GM12878 (cell line): ENCODE results near the gene LSM10. TPM values are rescaled to one million over a fixed set of nuclear protein-coding genes. Genes with fewer than 3 reads are reported as not detected.
A peak's percentile ranks its signal among the peaks of the same experiment; 100 is the strongest.

Experiments
- ATAC-seq: fragments of 200-7000 bp; cut with Tn5 transposase; 3 replicates; pipeline ENCODE4 v1.9.1; 2020; ENCODE audit warnings: mild to moderate bottlenecking, moderate library complexity
- BruUV-seq: library from RNA; stranded (reverse); fragments of 400-500 nt; replicated peaks from 2 replicates; lab custom pipeline; 2021; lab: Mats Ljungman, UMichigan
- CTCF ChIA-PET: fragments of 300-600 bp; sonication (Branson Sonifier 250); formaldehyde crosslinking; extraction: SDS; loops from one replicate; lab custom pipeline; 2021; ENCODE audit warnings: inconsistent platforms; lab: Yijun Ruan, JAX
- POLR2A ChIA-PET: fragments of 350-600 bp; formaldehyde crosslinking; extraction: SDS; loops from one replicate; lab custom pipeline; 2021; ENCODE audit warnings: inconsistent platforms; lab: Charles Lee
- RAD21 ChIA-PET: fragments of 300-600 bp; sonication (Branson Sonifier 250); formaldehyde crosslinking; loops from one replicate; lab custom pipeline; 2023; ENCODE audit warnings: antibody characterized with exemption; ENCODE audit not compliant: unreplicated experiment; lab: Charles Lee
- SMC1A ChIA-PET: fragments of 300-600 bp; sonication (Branson Sonifier 250); formaldehyde crosslinking; loops from one replicate; lab custom pipeline; 2023; ENCODE audit not compliant: unreplicated experiment, uncharacterized antibody; lab: Charles Lee
- DNase-seq: peaks from one replicate; pipeline ENCODE4 v3.0.0-alpha.2; 2011; ENCODE audit warnings: low read depth, low spot score
- FAIRE-seq: peaks from 3 replicates; lab custom pipeline; 2011; peaks lifted over from hg19 to GRCh38; lab: Jason Lieb, UNC
- H2AFZ ChIP-seq: 2 replicates; pipeline ENCODE4 v1.6.0; 2011; ENCODE audit warnings: low read depth, low read length, control low read depth; ENCODE audit not compliant: control insufficient read depth
- H3K27ac ChIP-seq: 2 replicates; pipeline ENCODE4 v1.5.1; 2011; ENCODE audit warnings: control low read depth; ENCODE audit not compliant: control insufficient read depth, insufficient read depth
- H3K27me3 ChIP-seq, 2 experiments: replicated peaks in 1 of 2; 2 replicates each; pipeline versions ENCODE4 v1.6.0 to v1.6.1; 2011; ENCODE audit warnings: low read length in 1 of 2; ENCODE audit not compliant: control insufficient read depth in 2 of 2, insufficient read depth in 2 of 2
- H3K36me3 ChIP-seq, 2 experiments: 2 replicates each; pipeline ENCODE4 v1.5.1; 2011; ENCODE audit warnings: low read length in 1 of 2; ENCODE audit not compliant: control insufficient read depth in 2 of 2, insufficient read depth in 2 of 2
- H3K4me1 ChIP-seq: 2 replicates; pipeline ENCODE4 v1.6.1; 2011; ENCODE audit warnings: mild to moderate bottlenecking, low read length, moderate library complexity, mixed read lengths; ENCODE audit not compliant: control insufficient read depth, insufficient read depth
- H3K4me2 ChIP-seq: 2 replicates; pipeline ENCODE4 v1.6.0; 2011; ENCODE audit warnings: control low read depth; ENCODE audit not compliant: control insufficient read depth, insufficient read depth
- H3K4me3 ChIP-seq: fragments of 200-600 bp; sonication (generic); 2 replicates; pipeline ENCODE4 v1.5.1; 2016
- H3K79me2 ChIP-seq: 2 replicates; pipeline ENCODE4 v1.6.0; 2011; ENCODE audit warnings: low read length; ENCODE audit not compliant: control insufficient read depth, insufficient read depth
- H3K9ac ChIP-seq: 2 replicates; pipeline ENCODE4 v1.8.0; 2011; ENCODE audit warnings: low read length, control low read depth, mixed read lengths; ENCODE audit not compliant: control insufficient read depth, insufficient read depth
- H3K9me3 ChIP-seq: replicated peaks from 3 replicates; pipeline ENCODE4 v1.5.1; 2011; ENCODE audit warnings: mild to moderate bottlenecking, low read length; ENCODE audit not compliant: control insufficient read depth, insufficient read depth
- H4K20me1 ChIP-seq: 2 replicates; pipeline ENCODE4 v1.6.0; 2011; ENCODE audit not compliant: control insufficient read depth, insufficient read depth
- CREM ChIP-seq: IDR thresholded peaks from 2 replicates; pipeline ENCODE4 v1.6.1; 2014; ENCODE audit warnings: antibody characterized with exemption, low read depth
- EP300 ChIP-seq, 2 experiments: fragments of 150-350 bp in 1 of 2; IDR thresholded peaks; 2 replicates each; pipeline ENCODE4 v1.6.1; 2011 to 2012; ENCODE audit warnings: low read depth in 2 of 2, low read length in 2 of 2, borderline replicate concordance in 1 of 2, improper control_type of control experiment in 1 of 2, inconsistent platforms in 1 of 2; ENCODE audit not compliant: control insufficient read depth in 1 of 2
- POLR2A ChIP-seq: IDR thresholded peaks from 2 replicates; pipeline ENCODE4 v1.6.1; 2011; ENCODE audit warnings: low read depth, mild to moderate bottlenecking, low read length
- SPI1 ChIP-seq: IDR thresholded peaks from 2 replicates; pipeline ENCODE4 v1.6.1; 2011; ENCODE audit warnings: low read depth, mild to moderate bottlenecking, low read length, moderate library complexity, borderline replicate concordance; ENCODE audit not compliant: insufficient read depth
- YY1 ChIP-seq: IDR thresholded peaks from 2 replicates; pipeline ENCODE4 v1.6.1; 2011; ENCODE audit warnings: low read depth, mild to moderate bottlenecking, low read length
- WGBS: methylation state at CpG from one replicate; pipeline ENCODE4 v1.1.6; 2016; ENCODE audit warnings: low lambda C conversion rate; ENCODE audit not compliant: insufficient replicate concordance, insufficient coverage; ENCODE audit errors: missing lambda C conversion rate; 5-methylcytosine and 5-hydroxymethylcytosine counted together
- in situ Hi-C: fragments of 300-500 bp; cut with MboI; formaldehyde crosslinking; loops from 9 replicates; pipeline ENCODE4 v1.14.3; 2018; ENCODE audit warnings: mixed read lengths
- intact Hi-C: fragments of 100-400 bp; cut with micrococcal nuclease; formaldehyde crosslinking; loops from one replicate; pipeline ENCODE4 v1.14.2; 2022; ENCODE audit not compliant: unreplicated experiment
- polyA plus RNA-seq, 11 experiments: library from polyadenylated mRNA; depleted of rRNA in 4 of 11; unstranded in 6 of 11; stranded (reverse) in 5 of 11; fragments of >200 nt; fragmentation: Nextera tagmentation in 4 of 11; fragmentation: Illumina TruSeq in 1 of 11; extraction: Ambion mirVana in 4 of 11; extraction: Trizol in 1 of 11; gene quantifications; 1 replicate in 1 of 11; 2 replicates in 10 of 11; pipeline versions ENCODE4 v1.2.1 to v1.2.3, GENCODE V29; 2011 to 2016; ENCODE audit warnings: inconsistent platforms in 2 of 11, missing spikeins in 2 of 11, low read depth in 1 of 11
- total RNA-seq, 4 experiments: library from RNA; depleted of rRNA in 3 of 4; stranded (reverse); fragments of >200 nt in 3 of 4; fragmentation: Illumina TruSeq in 1 of 4; extraction: Trizol in 1 of 4; gene quantifications; 2 replicates each; pipeline versions ENCODE4 v1.2.1 to v1.2.3, GENCODE V29; 2013 to 2021
- TF ChIP-seq, protein P1 (sequence below): IDR thresholded peaks from 2 replicates; pipeline ENCODE4 v1.6.1; 2011; ENCODE audit warnings: mild to moderate bottlenecking, low read depth, low read length, moderate library complexity; ENCODE audit not compliant: insufficient replicate concordance
- TF ChIP-seq, protein P2 (sequence below), 3 experiments: IDR thresholded peaks in 2 of 3; conservative IDR thresholded peaks in 1 of 3; 2 replicates each; pipeline ENCODE4 v1.5.1; 2011; ENCODE audit warnings: low read depth in 3 of 3, low read length in 3 of 3, mild to moderate bottlenecking in 3 of 3, control low read depth in 2 of 3, moderate library complexity in 2 of 3, inconsistent platforms in 1 of 3, mixed read lengths in 1 of 3; ENCODE audit not compliant: control insufficient read depth in 2 of 3, insufficient read depth in 1 of 3; ENCODE audit errors: extremely low read depth in 1 of 3

The LSM10 gene
- total and polyA plus RNA-seq, 10 of the 15 experiments (the other 5 are each of a cell fraction or from before 2014, with no cell fraction given), result 13.1 to 103 (median 57.5) TPM

DNA sequence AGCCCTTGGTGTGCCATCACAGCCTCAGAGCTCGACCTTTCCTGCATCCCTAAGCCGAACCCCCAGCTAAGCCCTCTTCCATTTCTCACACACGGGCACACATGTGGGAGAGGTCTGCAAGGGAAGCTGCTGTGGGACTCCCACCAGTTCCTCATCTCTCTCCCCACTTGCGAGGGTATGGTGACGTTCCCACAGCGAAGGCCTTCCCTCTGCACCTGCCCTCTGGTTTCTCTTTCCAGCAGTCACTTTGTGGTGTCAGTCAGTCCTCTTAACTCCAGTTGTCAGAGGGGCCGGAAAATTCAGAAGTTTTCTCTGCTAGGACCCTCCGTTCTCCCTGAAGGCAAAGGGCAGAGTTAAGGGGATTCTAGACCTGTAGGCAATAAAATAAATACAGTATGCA, 6.4 kb downstream of the LSM10 start:
- POLR2A ChIA-PET, result interaction anchor here (0.6 to 1.2 kb wide), 4 partner anchors 9 to 700 kb away, joined by 3 to 5 read pairs (median 3); partner anchors contain the start of gene TRAPPC3
- Histone ChIP-seq H3K4me2 (peak overlapping the region; percentile 82), H3K9me3 (no peaks in the 10 kb centered on the region; the same call in 2 of the 3 replicates), H2AFZ (peak overlapping the region; percentile 70; the same call in 1 of the 2 replicates), H3K27ac (peak overlapping the region; percentile 99), H3K9ac (peak overlapping the region; percentile 36), H3K4me1 (peaks cover 63% of the 10 kb centered on the region), H3K27me3 (no peaks in the 10 kb centered on the region), H3K4me3 (no peak overlapping the region), H3K79me2 (peaks cover 15% of the 10 kb centered on the region), H3K36me3 (peaks cover 0 to 15% of the 10 kb centered on the region in 2 experiments; a peak in 3 of 4 replicates), H4K20me1 (no peaks in the 10 kb centered on the region)
- CTCF ChIA-PET, result interaction anchor here (1.0 kb wide), 1 partner anchor 22 kb away, joined by 4 read pairs; no protein-coding TSS in a partner anchor
- RAD21 ChIA-PET, result interaction anchor here (1.1 to 3.2 kb wide), 2 partner anchors 23 to 29 kb away, joined by 3 to 13 read pairs; no protein-coding TSS in a partner anchor
- no peak for DNase-seq
- no TSS peak for BruUV-seq
- TF ChIP-seq, protein P1, sequence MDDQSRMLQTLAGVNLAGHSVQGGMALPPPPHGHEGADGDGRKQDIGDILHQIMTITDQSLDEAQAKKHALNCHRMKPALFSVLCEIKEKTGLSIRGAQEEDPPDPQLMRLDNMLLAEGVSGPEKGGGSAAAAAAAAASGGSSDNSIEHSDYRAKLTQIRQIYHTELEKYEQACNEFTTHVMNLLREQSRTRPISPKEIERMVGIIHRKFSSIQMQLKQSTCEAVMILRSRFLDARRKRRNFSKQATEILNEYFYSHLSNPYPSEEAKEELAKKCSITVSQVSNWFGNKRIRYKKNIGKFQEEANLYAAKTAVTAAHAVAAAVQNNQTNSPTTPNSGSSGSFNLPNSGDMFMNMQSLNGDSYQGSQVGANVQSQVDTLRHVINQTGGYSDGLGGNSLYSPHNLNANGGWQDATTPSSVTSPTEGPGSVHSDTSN, result no peak
- TF ChIP-seq POLR2A, result 0 out of 2 replicates have a peak, but pooled peaks have one; percentile 29
- in situ Hi-C loops, result no loop called here
- no peak for FAIRE-seq
- intact Hi-C loops, result no loop called here
- SMC1A ChIA-PET, result interaction anchor here (0.9 to 1.0 kb wide), 2 partner anchors 33 to 241 kb away, joined by 3 read pairs; no protein-coding TSS in a partner anchor
- ATAC-seq, result no peak
- WGBS, result 31% methylated on average over 8 of the region's 8 CpGs

DNA sequence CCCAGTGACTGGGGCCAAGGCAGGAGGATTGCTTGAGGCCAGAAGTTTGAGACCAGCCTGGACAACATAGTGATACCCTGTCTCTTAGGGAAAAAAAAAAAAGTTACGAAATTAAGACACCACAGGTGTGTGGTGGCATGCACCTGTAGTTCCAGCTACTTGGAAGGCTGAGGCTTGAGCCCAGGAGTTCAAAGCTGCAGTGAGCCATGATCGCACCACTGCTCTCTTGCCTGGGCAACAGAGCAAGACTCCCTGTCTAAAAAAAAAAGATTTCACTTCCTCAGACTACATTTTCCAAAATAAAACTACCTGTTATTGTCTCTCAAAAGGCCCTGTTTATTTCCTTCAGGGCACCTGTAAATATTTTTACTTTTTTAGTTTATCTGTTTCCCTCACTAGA, 7.3 kb downstream of the LSM10 start:
- peaks cover 0 to 15% of the 10 kb centered on the region in 2 experiments; a peak in 3 of 4 replicates for H3K36me3 ChIP-seq
- no peak overlapping the region for H3K4me3 ChIP-seq
- H3K4me2 ChIP-seq, result peak overlapping the region; percentile 82
- RAD21 ChIA-PET, result interaction anchor here (1.1 to 3.2 kb wide), 3 partner anchors 22 to 40 kb away, joined by 3 to 13 read pairs (median 3); no protein-coding TSS in a partner anchor
- no peak for ATAC-seq
- intact Hi-C loops, result no loop called here
- no TSS peak for BruUV-seq
- TF ChIP-seq, protein P2, sequence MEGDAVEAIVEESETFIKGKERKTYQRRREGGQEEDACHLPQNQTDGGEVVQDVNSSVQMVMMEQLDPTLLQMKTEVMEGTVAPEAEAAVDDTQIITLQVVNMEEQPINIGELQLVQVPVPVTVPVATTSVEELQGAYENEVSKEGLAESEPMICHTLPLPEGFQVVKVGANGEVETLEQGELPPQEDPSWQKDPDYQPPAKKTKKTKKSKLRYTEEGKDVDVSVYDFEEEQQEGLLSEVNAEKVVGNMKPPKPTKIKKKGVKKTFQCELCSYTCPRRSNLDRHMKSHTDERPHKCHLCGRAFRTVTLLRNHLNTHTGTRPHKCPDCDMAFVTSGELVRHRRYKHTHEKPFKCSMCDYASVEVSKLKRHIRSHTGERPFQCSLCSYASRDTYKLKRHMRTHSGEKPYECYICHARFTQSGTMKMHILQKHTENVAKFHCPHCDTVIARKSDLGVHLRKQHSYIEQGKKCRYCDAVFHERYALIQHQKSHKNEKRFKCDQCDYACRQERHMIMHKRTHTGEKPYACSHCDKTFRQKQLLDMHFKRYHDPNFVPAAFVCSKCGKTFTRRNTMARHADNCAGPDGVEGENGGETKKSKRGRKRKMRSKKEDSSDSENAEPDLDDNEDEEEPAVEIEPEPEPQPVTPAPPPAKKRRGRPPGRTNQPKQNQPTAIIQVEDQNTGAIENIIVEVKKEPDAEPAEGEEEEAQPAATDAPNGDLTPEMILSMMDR (IDR thresholded peaks at IDR 0.05 in 2 of 3, conservative IDR thresholded peaks at IDR 0.05 in 1 of 3; ENCODE audit: control insufficient read depth in 2 of 3, extremely low read depth in 1 of 3, insufficient read depth in 1 of 3, low read depth in 3 of 3, low read length in 3 of 3), result no peak
- TF ChIP-seq SPI1 (peak; percentile 74), YY1 (no peak), EP300 (IDR thresholded peaks at IDR 0.05; ENCODE audit: borderline replicate concordance in 1 of 2, control insufficient read depth in 1 of 2, low read depth in 2 of 2, low read length in 2 of 2) (no peak), CREM (no peak)
- TF ChIP-seq, all 136 proteins: peak for 1
- SMC1A ChIA-PET, result interaction anchor here (0.7 to 1.4 kb wide), 3 partner anchors 12 to 240 kb away, joined by 3 to 4 read pairs (median 3); no protein-coding TSS in a partner anchor
- CTCF ChIA-PET, result interaction anchor here (0.6 to 4.6 kb wide), 2 partner anchors 23 to 1135 kb away, joined by 3 to 35 read pairs; no protein-coding TSS in a partner anchor
- DNase-seq (no peak), FAIRE-seq (no peak)
- in situ Hi-C loops, result no loop called here
- POLR2A ChIA-PET, result interaction anchor here (0.7 to 1.2 kb wide), 3 partner anchors 8 to 18 kb away, joined by 3 read pairs; no protein-coding TSS in a partner anchor
- H3K79me2 ChIP-seq, result peaks cover 11% of the 10 kb centered on the region
- H2AFZ ChIP-seq, result no peak overlapping the region; the same call in 1 of the 2 replicates
- H4K20me1 ChIP-seq, result no peaks in the 10 kb centered on the region
- peak overlapping the region; percentile 37; the same call in 1 of the 2 replicates for H3K9ac ChIP-seq
- H3K4me1 ChIP-seq, result peaks cover 61% of the 10 kb centered on the region
- WGBS, result 0% methylated on average over 2 of the region's 2 CpGs
- peak overlapping the region; percentile 99 for H3K27ac ChIP-seq
- no peaks in the 10 kb centered on the region for H3K27me3 ChIP-seq
- H3K9me3 ChIP-seq, result no peaks in the 10 kb centered on the region; the same call in 2 of the 3 replicates
